Neural cell (in vitro differentiated cells): ENCODE measurements around the gene TCF25. TPM values are rescaled to one million over a fixed set of nuclear protein-coding genes. Genes with fewer than 3 reads are reported as not detected.
A peak's percentile ranks its signal among the peaks of the same experiment; 100 is the strongest.

ENCODE experiments used
- H2AFZ ChIP-seq: fragments of 200-600, 300-800 bp; sonication (generic), shearing (Covaris generic); 2 replicates; pipeline ENCODE4 v1.6.0; 2014; ENCODE audit warnings: low read depth, mild to moderate bottlenecking, antibody characterized with exemption, low read length, moderate library complexity
- H3F3A ChIP-seq: fragments of 200-600 bp; shearing (Covaris generic); 2 replicates; pipeline ENCODE4 v1.6.1; 2016; ENCODE audit warnings: mild to moderate bottlenecking, moderate library complexity, mixed read lengths, antibody characterized with exemption, low read length; ENCODE audit not compliant: insufficient read depth, poor library complexity, severe bottlenecking
- H3K27ac ChIP-seq: fragments of 200-600, 300-800 bp; sonication (generic), shearing (Covaris generic); 2 replicates; pipeline ENCODE4 v1.5.1; 2014; ENCODE audit warnings: mild to moderate bottlenecking, low read length, moderate library complexity
- H3K27me3 ChIP-seq: fragments of 300-800, 200-600 bp; sonication (generic), shearing (Covaris generic); 2 replicates; pipeline ENCODE4 v1.6.0; 2014; ENCODE audit warnings: mild to moderate bottlenecking, low read depth, low read length, moderate library complexity; ENCODE audit not compliant: insufficient read depth
- H3K36me3 ChIP-seq: fragments of 300-800, 200-600 bp; sonication (generic), shearing (Covaris generic); 2 replicates; pipeline ENCODE4 v1.5.1; 2014; ENCODE audit warnings: mild to moderate bottlenecking, antibody characterized with exemption, low read length, moderate library complexity; ENCODE audit not compliant: insufficient read depth
- H3K4me2 ChIP-seq: fragments of 300-800, 200-600 bp; sonication (generic), shearing (Covaris generic); 2 replicates; pipeline ENCODE4 v1.6.0; 2014; ENCODE audit warnings: mild to moderate bottlenecking, low read length
- H3K4me3 ChIP-seq: fragments of 300-800, 200-600 bp; sonication (generic), shearing (Covaris generic); 2 replicates; pipeline ENCODE4 v1.5.1; 2014; ENCODE audit warnings: mild to moderate bottlenecking, low read length, moderate library complexity
- H3K79me2 ChIP-seq: fragments of 200-600 bp; shearing (Covaris generic); replicated peaks from 2 replicates; pipeline ENCODE4 v1.6.0; 2014; ENCODE audit warnings: mild to moderate bottlenecking, low read length, moderate library complexity; ENCODE audit not compliant: insufficient read depth
- H3K9ac ChIP-seq: fragments of 300-800, 200-600 bp; sonication (generic), shearing (Covaris generic); 2 replicates; pipeline ENCODE4 v1.6.1; 2016; ENCODE audit warnings: mild to moderate bottlenecking, low read length, mixed read lengths
- H3K9me2 ChIP-seq: fragments of 200-600 bp; shearing (Covaris generic); 2 replicates; pipeline ENCODE4 v1.6.1; 2016; ENCODE audit warnings: mild to moderate bottlenecking, low read length, mixed read lengths; ENCODE audit not compliant: insufficient read depth
- H3K9me3 ChIP-seq: fragments of 200-600, 300-800 bp; sonication (generic), shearing (Covaris generic); 2 replicates; pipeline ENCODE4 v1.6.1; 2016; ENCODE audit warnings: mild to moderate bottlenecking, mixed run types, low read length, moderate library complexity, mixed read lengths
- H4K20me1 ChIP-seq: fragments of 200-600 bp; shearing (Covaris generic); 2 replicates; pipeline ENCODE4 v1.6.1; 2016; ENCODE audit warnings: mild to moderate bottlenecking, mixed run types; ENCODE audit not compliant: insufficient read depth
- EP300 ChIP-seq: fragments of 450-650 bp; conservative IDR thresholded peaks from 2 replicates; pipeline ENCODE4 v1.6.1; 2014; ENCODE audit warnings: antibody characterized with exemption, mild to moderate bottlenecking, moderate library complexity; ENCODE audit not compliant: poor library complexity, severe bottlenecking
- EZH2 ChIP-seq: fragments of 200-600, 300-800 bp; shearing (Covaris generic), sonication (generic); IDR thresholded peaks from 2 replicates; pipeline ENCODE4 v1.6.1; 2014; ENCODE audit warnings: antibody characterized with exemption, low read length, borderline replicate concordance, mild to moderate bottlenecking; ENCODE audit not compliant: insufficient read depth, poor library complexity, severe bottlenecking
- MXI1 ChIP-seq: fragments of 450-650 bp; conservative IDR thresholded peaks from 2 replicates; pipeline ENCODE4 v1.6.1; 2014; ENCODE audit warnings: antibody characterized with exemption, mild to moderate bottlenecking; ENCODE audit not compliant: poor library complexity, severe bottlenecking
- POLR2AphosphoS5 ChIP-seq: IDR thresholded peaks from 2 replicates; pipeline ENCODE4 v1.6.1; 2012
- RAD21 ChIP-seq: fragments of 450-650 bp; conservative IDR thresholded peaks from 2 replicates; pipeline ENCODE4 v1.6.1; 2014; ENCODE audit warnings: antibody characterized with exemption, mild to moderate bottlenecking, moderate library complexity
- SMC3 ChIP-seq: fragments of 450-650 bp; conservative IDR thresholded peaks from 2 replicates; pipeline ENCODE4 v1.6.1; 2014; ENCODE audit warnings: antibody characterized with exemption, mild to moderate bottlenecking, moderate library complexity; ENCODE audit not compliant: poor library complexity
- TAF1 ChIP-seq: IDR thresholded peaks from 2 replicates; pipeline ENCODE4 v1.6.1; 2012; ENCODE audit warnings: low read depth
- polyA plus RNA-seq: library from polyadenylated mRNA; depleted of rRNA; stranded (reverse); fragments of >200 nt; gene quantifications from 2 replicates; pipeline ENCODE4 v1.2.3, GENCODE V29; 2014
- TF ChIP-seq, protein P1 (sequence below): fragments of 450-650 bp; IDR thresholded peaks from 2 replicates; pipeline ENCODE4 v1.5.1; 2014; ENCODE audit warnings: antibody characterized with exemption, mild to moderate bottlenecking, moderate library complexity; ENCODE audit not compliant: poor library complexity, severe bottlenecking
- TF ChIP-seq, protein P2 (sequence below): IDR thresholded peaks from 2 replicates; pipeline ENCODE4 v1.6.1; 2012; ENCODE audit warnings: borderline replicate concordance

TCF25 gene
- polyA plus RNA-seq, 1 donor from 2014 or later = 200 TPM

- Histone ChIP-seq H3K9me2 (no peaks in the 10 kb centered on the region), H4K20me1 (peaks cover 24% of the 10 kb centered on the region), H2AFZ (no peak overlapping the region), H3K79me2 (peaks cover 73% of the 10 kb centered on the region), H3K9me3 (no peaks in the 10 kb centered on the region), H3K36me3 (peaks cover 1% of the 10 kb centered on the region), H3K4me2 (peak overlapping the region; percentile 94), H3K27me3 (no peaks in the 10 kb centered on the region), H3K4me3 (peak overlapping the region; percentile 93), H3K9ac (peak overlapping the region; percentile 100), H3K27ac (peak overlapping the region; percentile 99), H3F3A (peaks cover 5% of the 10 kb centered on the region)
- TF ChIP-seq, protein P1, sequence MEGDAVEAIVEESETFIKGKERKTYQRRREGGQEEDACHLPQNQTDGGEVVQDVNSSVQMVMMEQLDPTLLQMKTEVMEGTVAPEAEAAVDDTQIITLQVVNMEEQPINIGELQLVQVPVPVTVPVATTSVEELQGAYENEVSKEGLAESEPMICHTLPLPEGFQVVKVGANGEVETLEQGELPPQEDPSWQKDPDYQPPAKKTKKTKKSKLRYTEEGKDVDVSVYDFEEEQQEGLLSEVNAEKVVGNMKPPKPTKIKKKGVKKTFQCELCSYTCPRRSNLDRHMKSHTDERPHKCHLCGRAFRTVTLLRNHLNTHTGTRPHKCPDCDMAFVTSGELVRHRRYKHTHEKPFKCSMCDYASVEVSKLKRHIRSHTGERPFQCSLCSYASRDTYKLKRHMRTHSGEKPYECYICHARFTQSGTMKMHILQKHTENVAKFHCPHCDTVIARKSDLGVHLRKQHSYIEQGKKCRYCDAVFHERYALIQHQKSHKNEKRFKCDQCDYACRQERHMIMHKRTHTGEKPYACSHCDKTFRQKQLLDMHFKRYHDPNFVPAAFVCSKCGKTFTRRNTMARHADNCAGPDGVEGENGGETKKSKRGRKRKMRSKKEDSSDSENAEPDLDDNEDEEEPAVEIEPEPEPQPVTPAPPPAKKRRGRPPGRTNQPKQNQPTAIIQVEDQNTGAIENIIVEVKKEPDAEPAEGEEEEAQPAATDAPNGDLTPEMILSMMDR = no peak
- TF ChIP-seq RAD21 = no peak
- TF ChIP-seq SMC3 = no peak
- TF ChIP-seq EP300 = no peak
- TF ChIP-seq POLR2AphosphoS5 = peak; percentile 81
- TF ChIP-seq, protein P2, sequence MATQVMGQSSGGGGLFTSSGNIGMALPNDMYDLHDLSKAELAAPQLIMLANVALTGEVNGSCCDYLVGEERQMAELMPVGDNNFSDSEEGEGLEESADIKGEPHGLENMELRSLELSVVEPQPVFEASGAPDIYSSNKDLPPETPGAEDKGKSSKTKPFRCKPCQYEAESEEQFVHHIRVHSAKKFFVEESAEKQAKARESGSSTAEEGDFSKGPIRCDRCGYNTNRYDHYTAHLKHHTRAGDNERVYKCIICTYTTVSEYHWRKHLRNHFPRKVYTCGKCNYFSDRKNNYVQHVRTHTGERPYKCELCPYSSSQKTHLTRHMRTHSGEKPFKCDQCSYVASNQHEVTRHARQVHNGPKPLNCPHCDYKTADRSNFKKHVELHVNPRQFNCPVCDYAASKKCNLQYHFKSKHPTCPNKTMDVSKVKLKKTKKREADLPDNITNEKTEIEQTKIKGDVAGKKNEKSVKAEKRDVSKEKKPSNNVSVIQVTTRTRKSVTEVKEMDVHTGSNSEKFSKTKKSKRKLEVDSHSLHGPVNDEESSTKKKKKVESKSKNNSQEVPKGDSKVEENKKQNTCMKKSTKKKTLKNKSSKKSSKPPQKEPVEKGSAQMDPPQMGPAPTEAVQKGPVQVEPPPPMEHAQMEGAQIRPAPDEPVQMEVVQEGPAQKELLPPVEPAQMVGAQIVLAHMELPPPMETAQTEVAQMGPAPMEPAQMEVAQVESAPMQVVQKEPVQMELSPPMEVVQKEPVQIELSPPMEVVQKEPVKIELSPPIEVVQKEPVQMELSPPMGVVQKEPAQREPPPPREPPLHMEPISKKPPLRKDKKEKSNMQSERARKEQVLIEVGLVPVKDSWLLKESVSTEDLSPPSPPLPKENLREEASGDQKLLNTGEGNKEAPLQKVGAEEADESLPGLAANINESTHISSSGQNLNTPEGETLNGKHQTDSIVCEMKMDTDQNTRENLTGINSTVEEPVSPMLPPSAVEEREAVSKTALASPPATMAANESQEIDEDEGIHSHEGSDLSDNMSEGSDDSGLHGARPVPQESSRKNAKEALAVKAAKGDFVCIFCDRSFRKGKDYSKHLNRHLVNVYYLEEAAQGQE = peak; percentile 85
- TF ChIP-seq EZH2 = no peak
- no peak for TF ChIP-seq MXI1
- TF ChIP-seq TAF1 = peak; percentile 81
Observed at GRCh38 chr16:89922477-89922883, 49.1 kb downstream of the TCF25 start.

DNA sequence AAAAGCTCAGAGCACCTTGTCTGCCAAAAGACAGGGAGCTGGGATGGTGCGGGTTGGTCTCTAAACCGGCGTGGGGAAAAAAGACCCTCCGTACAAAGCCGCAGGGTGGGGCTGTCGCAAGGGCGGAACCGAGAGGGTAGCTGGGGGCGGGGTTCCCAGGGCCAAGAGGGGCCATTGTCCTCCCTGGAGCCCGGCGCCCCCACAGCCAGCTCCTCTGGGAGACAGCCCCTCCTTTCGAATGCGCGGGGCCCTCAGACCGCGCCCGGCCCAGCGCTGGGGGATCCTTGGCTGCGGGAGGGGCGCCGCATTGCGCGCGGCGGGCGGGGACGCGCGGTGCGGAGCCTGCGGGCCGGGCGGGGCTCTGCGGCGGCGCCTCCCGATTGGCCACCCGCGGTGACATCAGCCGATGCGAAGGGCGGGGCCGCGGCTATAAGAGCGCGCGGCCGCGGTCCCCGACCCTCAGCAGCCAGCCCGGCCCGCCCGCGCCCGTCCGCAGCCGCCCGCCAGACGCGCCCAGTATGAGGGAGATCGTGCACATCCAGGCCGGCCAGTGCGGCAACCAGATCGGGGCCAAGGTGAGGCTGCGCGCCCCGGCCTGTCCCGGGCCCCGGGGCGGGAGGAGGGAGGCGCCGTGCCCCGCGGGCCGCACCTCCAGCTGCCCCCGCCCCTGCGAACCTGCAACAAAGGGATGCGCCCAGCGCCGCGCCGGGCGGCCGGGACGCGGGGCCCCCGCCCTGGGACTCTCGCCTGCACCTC is 49.7 kb downstream of the TCF25 start, which contains the start of gene TUBB3:
Gene TUBB3, plus strand, starts transcription at position 459 of the 756 bp plus-strand sequence. Its CDS starts 60 bp downstream, at position 519.
- Histone ChIP-seq H3K79me2 (peaks cover 79% of the 10 kb centered on the region), H3K9ac (peak within 1 kb of the TSS; percentile 100)

More for the DNA sequence above, 49.7 kb downstream of the TCF25 start, which contains the start of gene TUBB3:
- Histone ChIP-seq H3K4me3 (peak within 1 kb of the TSS; percentile 100), H3K27ac (peak within 1 kb of the TSS; percentile 99), H3K9me2 (no peaks in the 10 kb centered on the region), H2AFZ (no peak within 1 kb of the TSS), H3F3A (peaks cover 5% of the 10 kb centered on the region), H3K9me3 (no peaks in the 10 kb centered on the region), H3K36me3 (peaks cover 5% of the 10 kb centered on the region), H4K20me1 (peaks cover 29% of the 10 kb centered on the region), H3K27me3 (no peaks in the 10 kb centered on the region), H3K4me2 (peak within 1 kb of the TSS; percentile 94)
- TF ChIP-seq, protein P2 = peak; percentile 42
- TF ChIP-seq EZH2 (no peak), EP300 (peak; percentile 79), TAF1 (peak; percentile 77), POLR2AphosphoS5 (peak; percentile 99), RAD21 (peak; percentile 22), SMC3 (peak; percentile 13), MXI1 (peak; percentile 62)
- TF ChIP-seq, protein P1 = peak; percentile 41
